Ishikawa (cell line): ENCODE measurements around the gene EEF1E1.

ENCODE experiments used
- CEBPB ChIP-seq: IDR thresholded peaks from 2 replicates; pipeline ENCODE4 v1.6.1; 2012
- CREB1 ChIP-seq: IDR thresholded peaks from 2 replicates; pipeline ENCODE4 v1.6.1; 2012; ENCODE audit warnings: low read depth
- EGR1 ChIP-seq: IDR thresholded peaks from 2 replicates; pipeline ENCODE4 v1.6.1; 2012
- EP300 ChIP-seq: IDR thresholded peaks from 2 replicates; pipeline ENCODE4 v1.6.1; 2012; ENCODE audit warnings: borderline replicate concordance
- FOXM1 ChIP-seq: IDR thresholded peaks from 2 replicates; pipeline ENCODE4 v1.6.1; 2012; ENCODE audit warnings: low read depth, borderline replicate concordance
- MAX ChIP-seq: IDR thresholded peaks from 2 replicates; pipeline ENCODE4 v1.6.1; 2012
- NFIC ChIP-seq: IDR thresholded peaks from 2 replicates; pipeline ENCODE4 v1.6.1; 2012
- RAD21 ChIP-seq: IDR thresholded peaks from 2 replicates; pipeline ENCODE4 v1.6.1; 2012; ENCODE audit warnings: low read depth
- REST ChIP-seq: IDR thresholded peaks from 2 replicates; pipeline ENCODE4 v1.6.1; 2012; ENCODE audit warnings: low read depth, mild to moderate bottlenecking
- TAF1 ChIP-seq: IDR thresholded peaks from 2 replicates; pipeline ENCODE4 v1.6.1; 2012; ENCODE audit warnings: low read depth, mild to moderate bottlenecking
- TCF12 ChIP-seq: IDR thresholded peaks from 2 replicates; pipeline ENCODE4 v1.6.1; 2012; ENCODE audit warnings: low read depth
- TEAD4 ChIP-seq: IDR thresholded peaks from 2 replicates; pipeline ENCODE4 v1.6.1; 2012
- USF1 ChIP-seq: IDR thresholded peaks from 2 replicates; pipeline ENCODE4 v1.6.1; 2012
- YY1 ChIP-seq: IDR thresholded peaks from 2 replicates; pipeline ENCODE4 v1.6.1; 2012; ENCODE audit warnings: low read depth
- ZBTB7A ChIP-seq: IDR thresholded peaks from 2 replicates; pipeline ENCODE4 v1.6.1; 2012; ENCODE audit warnings: low read depth

EEF1E1 gene

GRCh38 chr6:8064638-8065518, 37.5 kb downstream of the EEF1E1 start:
- TF ChIP-seq FOXM1 (no peak), USF1 (no peak), MAX (no peak), REST (no peak), EP300 (no peak), RAD21 (no peak), TCF12 (no peak), CEBPB (no peak), ZBTB7A (no peak), YY1 (no peak), NFIC (no peak), CREB1 (no peak), EGR1 (no peak), TAF1 (no peak), TEAD4 (no peak)

GRCh38 chr6:8063761-8064637, 38.3 kb downstream of the EEF1E1 start, which contains the start of gene BLOC1S5:
Gene BLOC1S5, minus strand, starts transcription at chr6:8064389. Its CDS starts 13 bp downstream, at chr6:8064376.
- TF ChIP-seq USF1 (peak; percentile 34), CEBPB (no peak), TEAD4 (0 out of 2 replicates have a peak, but pooled peaks have one; percentile 11), FOXM1 (0 out of 2 replicates have a peak, but pooled peaks have one; percentile 16), EGR1 (no peak; the same call in 1 of the 2 replicates), ZBTB7A (peak; percentile 98; the same call in 1 of the 2 replicates), MAX (peak; percentile 42), CREB1 (peak; percentile 97), TAF1 (peak; percentile 63; the same call in 1 of the 2 replicates), YY1 (peak; percentile 99), TCF12 (peak; percentile 67), REST (no peak), NFIC (peak; percentile 26; the same call in 1 of the 2 replicates), RAD21 (no peak), EP300 (0 out of 2 replicates have a peak, but pooled peaks have one; percentile 16)

- no peak for TF ChIP-seq USF1
- no peak for TF ChIP-seq RAD21
- TF ChIP-seq YY1: no peak
- TF ChIP-seq FOXM1: no peak
- TF ChIP-seq TAF1: no peak
- no peak for TF ChIP-seq TCF12
- no peak for TF ChIP-seq EP300
- no peak for TF ChIP-seq REST
- TF ChIP-seq CEBPB: no peak
- TF ChIP-seq NFIC: no peak
- TF ChIP-seq CREB1: no peak
- no peak for TF ChIP-seq ZBTB7A
- TF ChIP-seq TEAD4: no peak
- TF ChIP-seq EGR1: no peak
- no peak for TF ChIP-seq MAX
Measured at GRCh38 chr6:8061736-8062135, 40.6 kb downstream of the EEF1E1 start.
